ENCODE results near the gene GAPDH. TPM values are rescaled to one million over a fixed set of nuclear protein-coding genes. Genes with fewer than 3 reads are reported as not detected.
"Not testable (repeated sequence)": the region's sequence is repeated elsewhere in the genome, so short reads cannot be mapped to it uniquely, and the experiment has no call there.

GAPDH gene
- total and polyA plus RNA-seq, 3 experiments from 2014 or later = 1,770 to 7,238 (median 7,182) TPM

DNA sequence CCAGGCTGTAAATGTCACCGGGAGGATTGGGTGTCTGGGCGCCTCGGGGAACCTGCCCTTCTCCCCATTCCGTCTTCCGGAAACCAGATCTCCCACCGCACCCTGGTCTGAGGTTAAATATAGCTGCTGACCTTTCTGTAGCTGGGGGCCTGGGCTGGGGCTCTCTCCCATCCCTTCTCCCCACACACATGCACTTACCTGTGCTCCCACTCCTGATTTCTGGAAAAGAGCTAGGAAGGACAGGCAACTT lies 1.3 kb downstream of the GAPDH start:
- Mint-ChIP-seq H3K4me1 (peaks cover 61 to 72% (median 63%) of the 10 kb centered on the region in 3 donors), H3K4me3 (peak overlapping the region; percentile 89 to 97 (median 93)), H3K27me3 (peaks cover 0 to 5% of the 10 kb centered on the region in 2 donors), H3K27ac (peak overlapping the region; percentile 95 to 99 (median 98)), H3K36me3 (peaks cover 5 to 77% (median 12%) of the 10 kb centered on the region in 3 donors), H3K9me3 (no peaks in the 10 kb centered on the region)
- peak overlapping the region; percentile 92 for H3K4me3 ChIP-seq (ENCODE audit: low read length)
- POLR2A ChIA-PET = interaction anchor here (0.7 to 3.5 kb wide), 12 partner anchors 15 to 200 kb away, joined by 3 to 24 read pairs (median 4); partner anchors contain the start of genes CD27, MRPL51, NCAPD2 and TAPBPL
- H3K36me3 ChIP-seq (ENCODE audit: insufficient read depth, low read length) = peaks cover 37% of the 10 kb centered on the region
- no peak for DNase-seq
- no peaks in the 10 kb centered on the region for H3K9me3 ChIP-seq (ENCODE audit: low read length)
- H3K4me1 ChIP-seq (ENCODE audit: insufficient read depth, low read length) = peaks cover 72% of the 10 kb centered on the region
- CTCF ChIA-PET = interaction anchor here (0.8 to 5.6 kb wide), 19 partner anchors 15 to 213 kb away, joined by 3 to 56 read pairs (median 5); partner anchors contain the start of genes CD27, MRPL51, NOP2 and VAMP1
- peak overlapping the region; percentile 95 for H3K27ac ChIP-seq (ENCODE audit: low read depth, low read length)
- H3K27me3 ChIP-seq (ENCODE audit: insufficient read depth, low read length, poor library complexity, severe bottlenecking) = no peaks in the 10 kb centered on the region

DNA sequence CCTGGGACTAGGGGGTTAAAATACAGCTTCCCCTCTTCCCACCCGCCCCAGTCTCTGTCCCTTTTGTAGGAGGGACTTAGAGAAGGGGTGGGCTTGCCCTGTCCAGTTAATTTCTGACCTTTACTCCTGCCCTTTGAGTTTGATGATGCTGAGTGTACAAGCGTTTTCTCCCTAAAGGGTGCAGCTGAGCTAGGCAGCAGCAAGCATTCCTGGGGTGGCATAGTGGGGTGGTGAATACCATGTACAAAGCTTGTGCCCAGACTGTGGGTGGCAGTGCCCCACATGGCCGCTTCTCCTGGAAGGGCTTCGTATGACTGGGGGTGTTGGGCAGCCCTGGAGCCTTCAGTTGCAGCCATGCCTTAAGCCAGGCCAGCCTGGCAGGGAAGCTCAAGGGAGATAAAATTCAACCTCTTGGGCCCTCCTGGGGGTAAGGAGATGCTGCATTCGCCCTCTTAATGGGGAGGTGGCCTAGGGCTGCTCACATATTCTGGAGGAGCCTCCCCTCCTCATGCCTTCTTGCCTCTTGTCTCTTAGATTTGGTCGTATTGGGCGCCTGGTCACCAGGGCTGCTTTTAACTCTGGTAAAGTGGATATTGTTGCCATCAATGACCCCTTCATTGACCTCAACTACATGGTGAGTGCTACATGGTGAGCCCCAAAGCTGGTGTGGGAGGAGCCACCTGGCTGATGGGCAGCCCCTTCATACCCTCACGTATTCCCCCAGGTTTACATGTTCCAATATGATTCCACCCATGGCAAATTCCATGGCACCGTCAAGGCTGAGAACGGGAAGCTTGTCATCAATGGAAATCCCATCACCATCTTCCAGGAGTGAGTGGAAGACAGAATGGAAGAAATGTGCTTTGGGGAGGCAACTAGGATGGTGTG lies 1.9 kb downstream of the GAPDH start:
- Histone ChIP-seq H3K27ac (ENCODE audit: low read depth, low read length) (peak overlapping the region; percentile 95), H3K9me3 (ENCODE audit: low read length) (no peaks in the 10 kb centered on the region), H3K27me3 (ENCODE audit: insufficient read depth, low read length, poor library complexity, severe bottlenecking) (no peaks in the 10 kb centered on the region), H3K4me1 (ENCODE audit: insufficient read depth, low read length) (peaks cover 78% of the 10 kb centered on the region), H3K4me3 (ENCODE audit: low read length) (peak overlapping the region; percentile 92), H3K36me3 (ENCODE audit: insufficient read depth, low read length) (peaks cover 31% of the 10 kb centered on the region)
- ChIA-PET POLR2A (interaction anchor here (0.7 to 3.5 kb wide), 12 partner anchors 15 to 200 kb away, joined by 3 to 24 read pairs (median 4); partner anchors contain the start of genes CD27, TAPBPL, VAMP1 and ZNF384), CTCF (interaction anchor here (0.8 to 5.6 kb wide), 19 partner anchors 15 to 213 kb away, joined by 3 to 56 read pairs (median 5); partner anchors contain the start of genes CD27, MRPL51, NOP2 and VAMP1)
- Mint-ChIP-seq H3K9me3 (no peaks in the 10 kb centered on the region), H3K4me3 (peak overlapping the region; percentile 89 to 97 (median 93)), H3K27ac (peak overlapping the region; percentile 98 to 99 (median 98)), H3K27me3 (peaks cover 0 to 5% of the 10 kb centered on the region in 2 donors), H3K36me3 (peaks cover 5 to 72% (median 9%) of the 10 kb centered on the region in 3 donors), H3K4me1 (peaks cover 63 to 75% (median 69%) of the 10 kb centered on the region in 3 donors)
- DNase-seq = peak in 1 of 5 donors; percentile 12

DNA sequence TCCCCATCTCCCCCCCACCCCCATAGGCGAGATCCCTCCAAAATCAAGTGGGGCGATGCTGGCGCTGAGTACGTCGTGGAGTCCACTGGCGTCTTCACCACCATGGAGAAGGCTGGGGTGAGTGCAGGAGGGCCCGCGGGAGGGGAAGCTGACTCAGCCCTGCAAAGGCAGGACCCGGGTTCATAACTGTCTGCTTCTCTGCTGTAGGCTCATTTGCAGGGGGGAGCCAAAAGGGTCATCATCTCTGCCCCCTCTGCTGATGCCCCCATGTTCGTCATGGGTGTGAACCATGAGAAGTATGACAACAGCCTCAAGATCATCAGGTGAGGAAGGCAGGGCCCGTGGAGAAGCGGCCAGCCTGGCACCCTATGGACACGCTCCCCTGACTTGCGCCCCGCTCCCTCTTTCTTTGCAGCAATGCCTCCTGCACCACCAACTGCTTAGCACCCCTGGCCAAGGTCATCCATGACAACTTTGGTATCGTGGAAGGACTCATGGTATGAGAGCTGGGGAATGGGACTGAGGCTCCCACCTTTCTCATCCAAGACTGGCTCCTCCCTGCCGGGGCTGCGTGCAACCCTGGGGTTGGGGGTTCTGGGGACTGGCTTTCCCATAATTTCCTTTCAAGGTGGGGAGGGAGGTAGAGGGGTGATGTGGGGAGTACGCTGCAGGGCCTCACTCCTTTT lies 2.7 kb downstream of the GAPDH start:
- H3K27me3 Mint-ChIP-seq = peaks cover 0 to 5% of the 10 kb centered on the region in 2 donors
- ChIA-PET POLR2A (interaction anchor here (1.2 to 3.5 kb wide), 5 partner anchors 66 to 170 kb away, joined by 3 to 23 read pairs (median 8); partner anchors contain the start of genes TAPBPL and VAMP1), CTCF (interaction anchor here (0.5 to 5.6 kb wide), 41 partner anchors 10 to 354 kb away, joined by 3 to 107 read pairs (median 5); partner anchors contain the start of genes CD27, IFFO1, MLF2 and NOP2)
- Histone ChIP-seq H3K36me3 (ENCODE audit: insufficient read depth, low read length) (peaks cover 31% of the 10 kb centered on the region), H3K4me3 (ENCODE audit: low read length) (no peak overlapping the region), H3K27me3 (ENCODE audit: insufficient read depth, low read length, poor library complexity, severe bottlenecking) (no peaks in the 10 kb centered on the region), H3K27ac (ENCODE audit: low read depth, low read length) (no peak overlapping the region), H3K4me1 (ENCODE audit: insufficient read depth, low read length) (peaks cover 83% of the 10 kb centered on the region), H3K9me3 (ENCODE audit: low read length) (no peaks in the 10 kb centered on the region)
- no peak for DNase-seq
- no peaks in the 10 kb centered on the region for H3K9me3 Mint-ChIP-seq
- peaks cover 60 to 70% (median 65%) of the 10 kb centered on the region in 3 donors for H3K4me1 Mint-ChIP-seq
- H3K36me3 Mint-ChIP-seq = peaks cover 5 to 71% (median 9%) of the 10 kb centered on the region in 3 donors
- H3K27ac Mint-ChIP-seq = peak overlapping the region; percentile 97 to 99 (median 98)
- H3K4me3 Mint-ChIP-seq = peak overlapping the region; percentile 51 to 94 (median 91)

DNA sequence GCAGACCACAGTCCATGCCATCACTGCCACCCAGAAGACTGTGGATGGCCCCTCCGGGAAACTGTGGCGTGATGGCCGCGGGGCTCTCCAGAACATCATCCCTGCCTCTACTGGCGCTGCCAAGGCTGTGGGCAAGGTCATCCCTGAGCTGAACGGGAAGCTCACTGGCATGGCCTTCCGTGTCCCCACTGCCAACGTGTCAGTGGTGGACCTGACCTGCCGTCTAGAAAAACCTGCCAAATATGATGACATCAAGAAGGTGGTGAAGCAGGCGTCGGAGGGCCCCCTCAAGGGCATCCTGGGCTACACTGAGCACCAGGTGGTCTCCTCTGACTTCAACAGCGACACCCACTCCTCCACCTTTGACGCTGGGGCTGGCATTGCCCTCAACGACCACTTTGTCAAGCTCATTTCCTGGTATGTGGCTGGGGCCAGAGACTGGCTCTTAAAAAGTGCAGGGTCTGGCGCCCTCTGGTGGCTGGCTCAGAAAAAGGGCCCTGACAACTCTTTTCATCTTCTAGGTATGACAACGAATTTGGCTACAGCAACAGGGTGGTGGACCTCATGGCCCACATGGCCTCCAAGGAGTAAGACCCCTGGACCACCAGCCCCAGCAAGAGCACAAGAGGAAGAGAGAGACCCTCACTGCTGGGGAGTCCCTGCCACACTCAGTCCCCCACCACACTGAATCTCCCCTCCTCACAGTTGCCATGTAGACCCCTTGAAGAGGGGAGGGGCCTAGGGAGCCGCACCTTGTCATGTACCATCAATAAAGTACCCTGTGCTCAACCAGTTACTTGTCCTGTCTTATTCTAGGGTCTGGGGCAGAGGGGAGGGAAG lies 3.5 kb downstream of the GAPDH start:
- not testable (repeated sequence) for H3K9me3 ChIP-seq (ENCODE audit: low read length); H3K27me3 Mint-ChIP-seq; H3K4me3 ChIP-seq (ENCODE audit: low read length); H3K27me3 ChIP-seq (ENCODE audit: insufficient read depth, low read length, poor library complexity, severe bottlenecking); H3K9me3 Mint-ChIP-seq; H3K27ac ChIP-seq (ENCODE audit: low read depth, low read length)
- H3K4me3 Mint-ChIP-seq = peak overlapping the region; percentile 40 to 93 (median 69)
- peaks cover 54 to 63% (median 58%) of the 10 kb centered on the region in 3 donors for H3K4me1 Mint-ChIP-seq
- peaks cover 75% of the 10 kb centered on the region for H3K4me1 ChIP-seq (ENCODE audit: insufficient read depth, low read length)
- peaks cover 31% of the 10 kb centered on the region for H3K36me3 ChIP-seq (ENCODE audit: insufficient read depth, low read length)
- peak; percentile 78 to 90 (median 79) for DNase-seq
- H3K27ac Mint-ChIP-seq = peak overlapping the region; percentile 95 to 99 (median 98)
- H3K36me3 Mint-ChIP-seq = peaks cover 5 to 74% (median 9%) of the 10 kb centered on the region in 3 donors
- POLR2A ChIA-PET = interaction anchor here (1.2 to 2.8 kb wide), 5 partner anchors 45 to 171 kb away, joined by 3 to 12 read pairs (median 7); partner anchors contain the start of genes MRPL51, TAPBPL and VAMP1
- CTCF ChIA-PET = interaction anchor here (0.5 to 5.6 kb wide), 41 partner anchors 9 to 353 kb away, joined by 3 to 107 read pairs (median 5); partner anchors contain the start of genes CD27, IFFO1, MLF2 and NOP2

DNA sequence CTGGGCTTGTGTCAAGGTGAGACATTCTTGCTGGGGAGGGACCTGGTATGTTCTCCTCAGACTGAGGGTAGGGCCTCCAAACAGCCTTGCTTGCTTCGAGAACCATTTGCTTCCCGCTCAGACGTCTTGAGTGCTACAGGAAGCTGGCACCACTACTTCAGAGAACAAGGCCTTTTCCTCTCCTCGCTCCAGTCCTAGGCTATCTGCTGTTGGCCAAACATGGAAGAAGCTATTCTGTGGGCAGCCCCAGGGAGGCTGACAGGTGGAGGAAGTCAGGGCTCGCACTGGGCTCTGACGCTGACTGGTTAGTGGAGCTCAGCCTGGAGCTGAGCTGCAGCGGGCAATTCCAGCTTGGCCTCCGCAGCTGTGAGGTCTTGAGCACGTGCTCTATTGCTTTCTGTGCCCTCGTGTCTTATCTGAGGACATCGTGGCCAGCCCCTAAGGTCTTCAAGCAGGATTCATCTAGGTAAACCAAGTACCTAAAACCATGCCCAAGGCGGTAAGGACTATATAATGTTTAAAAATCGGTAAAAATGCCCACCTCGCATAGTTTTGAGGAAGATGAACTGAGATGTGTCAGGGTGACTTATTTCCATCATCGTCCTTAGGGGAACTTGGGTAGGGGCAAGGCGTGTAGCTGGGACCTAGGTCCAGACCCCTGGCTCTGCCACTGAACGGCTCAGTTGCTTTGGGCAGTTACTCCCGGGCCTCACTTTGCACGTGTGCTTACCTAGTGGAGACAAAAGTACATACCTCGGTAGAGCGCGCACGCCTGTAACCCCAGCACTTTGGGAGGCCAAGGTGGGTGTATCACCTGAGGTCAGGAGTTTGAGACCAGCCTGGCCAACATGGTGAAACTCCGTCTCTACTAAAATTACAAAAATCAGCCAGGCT lies 4.3 kb downstream of the GAPDH start:
- no peak overlapping the region for H3K4me3 ChIP-seq (ENCODE audit: low read length)
- CTCF ChIA-PET = interaction anchor here (0.7 to 5.6 kb wide), 30 partner anchors 8 to 411 kb away, joined by 3 to 107 read pairs (median 8); partner anchors contain the start of genes CD27, IFFO1, TAPBPL and VAMP1
- DNase-seq = no peak
- no peak overlapping the region for H3K27ac ChIP-seq (ENCODE audit: low read depth, low read length)
- peak overlapping the region in 7 of 8 donors; percentile 53 to 99 (median 97) for H3K27ac Mint-ChIP-seq
- peaks cover 47 to 55% (median 51%) of the 10 kb centered on the region in 3 donors for H3K4me1 Mint-ChIP-seq
- peaks cover 31% of the 10 kb centered on the region for H3K36me3 ChIP-seq (ENCODE audit: insufficient read depth, low read length)
- H3K4me3 Mint-ChIP-seq = peak overlapping the region in 1 of 7 donors; percentile 8
- POLR2A ChIA-PET = interaction anchor here (0.5 to 2.8 kb wide), 6 partner anchors 46 to 151 kb away, joined by 3 to 12 read pairs (median 6); partner anchors contain the start of genes MRPL51, TAPBPL and VAMP1
- no peaks in the 10 kb centered on the region for H3K9me3 Mint-ChIP-seq
- no peaks in the 10 kb centered on the region for H3K9me3 ChIP-seq (ENCODE audit: low read length)
- H3K4me1 ChIP-seq (ENCODE audit: insufficient read depth, low read length) = peaks cover 67% of the 10 kb centered on the region
- H3K36me3 Mint-ChIP-seq = peaks cover 5 to 79% (median 9%) of the 10 kb centered on the region in 3 donors
- no peaks in the 10 kb centered on the region for H3K27me3 ChIP-seq (ENCODE audit: insufficient read depth, low read length, poor library complexity, severe bottlenecking)
- H3K27me3 Mint-ChIP-seq = peaks cover 0 to 5% of the 10 kb centered on the region in 2 donors

DNA sequence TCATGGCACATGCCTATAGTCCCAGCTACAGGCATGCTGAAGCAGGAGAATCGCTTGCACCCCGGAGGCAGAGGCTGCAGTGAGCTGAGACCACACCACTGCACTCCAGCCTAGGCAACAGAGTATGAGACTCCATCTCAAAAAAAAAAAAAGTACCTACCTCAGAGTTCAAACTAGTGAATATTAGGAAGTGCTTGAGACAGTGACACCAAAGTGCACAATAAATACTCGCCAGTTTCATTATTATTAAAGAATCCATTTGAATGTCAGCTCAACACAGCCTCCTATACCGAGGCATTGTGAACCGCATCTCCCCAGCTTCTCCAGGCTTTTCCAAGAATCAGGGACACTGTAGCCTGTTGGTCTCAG lies 5.0 kb downstream of the GAPDH start:
- ChIA-PET POLR2A (interaction anchor here (0.6 to 2.8 kb wide), 4 partner anchors 46 to 114 kb away, joined by 3 to 12 read pairs (median 4); partner anchors contain the start of genes MRPL51 and VAMP1), CTCF (interaction anchor here (0.9 to 5.6 kb wide), 17 partner anchors 10 to 410 kb away, joined by 3 to 107 read pairs (median 9); partner anchors contain the start of genes CD27, IFFO1, TAPBPL and VAMP1)
- Mint-ChIP-seq H3K27me3 (peaks cover 0 to 5% of the 10 kb centered on the region in 2 donors), H3K27ac (peak overlapping the region in 6 of 8 donors; percentile 34 to 97 (median 61)), H3K4me1 (peaks cover 43 to 50% (median 47%) of the 10 kb centered on the region in 3 donors), H3K36me3 (peaks cover 5 to 78% (median 9%) of the 10 kb centered on the region in 3 donors), H3K4me3 (peak overlapping the region in 2 of 7 donors; percentile 8), H3K9me3 (no peaks in the 10 kb centered on the region)
- no peak for DNase-seq
- H3K27ac ChIP-seq (ENCODE audit: low read depth, low read length) = no peak overlapping the region
- H3K27me3 ChIP-seq (ENCODE audit: insufficient read depth, low read length, poor library complexity, severe bottlenecking) = no peaks in the 10 kb centered on the region
- peaks cover 31% of the 10 kb centered on the region for H3K36me3 ChIP-seq (ENCODE audit: insufficient read depth, low read length)
- H3K4me3 ChIP-seq (ENCODE audit: low read length) = no peak overlapping the region
- H3K4me1 ChIP-seq (ENCODE audit: insufficient read depth, low read length) = peaks cover 62% of the 10 kb centered on the region
- no peaks in the 10 kb centered on the region for H3K9me3 ChIP-seq (ENCODE audit: low read length)
